Stimulated activated CD8-positive, alpha-beta memory T cell treated with anti-CD3 and anti-CD28 coated beads, Interleukin-7, amount 100 ng/mL, for 24 hours (primary cell): ENCODE results near the gene BCL2.

Source experiments
- DNase-seq: peaks from one replicate; pipeline ENCODE4 v3.0.0-alpha.2; 2020; ENCODE audit warnings: low read depth

BCL2 gene

GRCh38 chr18:63309422-63309821 is 10.1 kb downstream of the BCL2 start:
- DNase-seq: no peak

GRCh38 chr18:63307551-63308200 is 11.9 kb downstream of the BCL2 start:
- DNase-seq: no peak

GRCh38 chr18:63306819-63307550 is 12.6 kb downstream of the BCL2 start:
- DNase-seq: no peak

GRCh38 chr18:63306249-63306648 is 13.3 kb downstream of the BCL2 start:
- DNase-seq: no peak

DNA sequence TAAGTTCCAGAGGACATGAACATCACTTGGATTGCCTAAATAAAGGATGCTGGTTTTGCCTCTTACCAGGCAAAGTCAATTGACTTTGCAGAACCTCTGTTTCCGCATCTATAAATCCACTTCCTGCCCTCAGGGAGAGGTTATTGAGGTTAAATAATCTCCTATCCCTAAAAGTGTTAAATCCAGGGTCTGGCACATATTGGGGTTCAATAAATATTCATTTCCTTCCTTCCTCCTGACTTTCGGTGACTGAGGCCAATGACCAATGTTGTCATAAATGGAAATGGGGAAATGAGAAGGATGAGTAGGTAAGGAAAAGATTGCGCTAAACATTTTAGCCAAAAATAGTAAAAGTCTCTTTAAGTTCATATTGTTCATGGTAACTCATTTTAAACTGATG is 16.0 kb downstream of the BCL2 start:
- no peak for DNase-seq

DNA sequence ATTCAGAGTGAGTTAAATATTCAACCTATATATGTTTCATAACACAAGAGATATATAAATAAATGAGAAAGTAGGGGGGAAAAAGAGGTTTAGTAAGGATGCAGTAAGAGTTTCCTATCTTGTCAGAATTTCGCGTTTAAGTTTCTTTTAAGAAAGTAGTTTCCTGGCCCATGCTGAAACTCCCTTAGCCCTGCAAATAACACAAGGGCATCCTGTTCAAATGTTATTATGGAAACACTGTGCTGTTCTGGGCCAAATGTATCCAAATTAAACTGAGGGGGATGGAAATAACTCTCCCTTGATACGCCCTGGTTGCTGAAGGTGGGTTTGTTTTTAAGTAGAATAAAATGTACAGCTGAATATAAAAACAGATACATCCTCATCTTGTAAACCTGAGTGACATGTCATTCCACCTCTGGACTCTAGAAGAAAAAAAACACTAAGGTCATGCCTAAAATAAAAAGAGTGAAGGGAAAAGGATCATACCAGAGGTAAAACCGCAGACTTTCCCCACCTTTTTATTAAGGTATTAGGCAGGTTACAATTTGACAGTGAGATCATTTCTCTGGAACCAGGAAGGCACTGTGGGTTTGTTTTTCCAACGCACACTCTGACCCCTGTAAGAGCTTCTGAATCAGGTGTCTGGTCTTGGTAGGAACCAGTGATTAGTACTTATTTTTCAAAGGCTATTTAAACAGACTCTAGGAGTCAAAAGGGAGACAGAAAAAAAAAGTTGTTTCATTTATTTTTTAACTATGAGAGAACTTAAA is 16.7 kb downstream of the BCL2 start:
- no peak for DNase-seq

DNA sequence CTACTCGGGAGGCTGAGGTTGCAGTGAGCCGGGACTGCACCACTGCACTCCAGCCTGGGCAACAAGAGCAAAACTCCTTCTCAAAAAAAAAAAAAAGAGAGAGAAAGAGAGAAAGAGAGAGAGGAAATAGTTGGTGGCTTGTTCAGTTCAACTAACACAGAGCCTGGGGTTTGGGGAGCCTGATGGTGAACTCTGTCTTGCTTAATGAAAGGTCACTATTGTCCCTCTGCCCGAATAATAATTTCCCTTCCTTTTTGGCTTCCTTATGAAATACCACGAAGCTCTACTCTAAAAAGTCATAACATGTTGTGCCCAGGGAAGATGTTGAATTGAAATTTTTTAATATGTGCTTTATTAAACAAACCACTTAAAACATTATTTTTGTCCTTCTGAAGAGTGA is 17.3 kb downstream of the BCL2 start:
- no peak for DNase-seq

- DNase-seq: no peak
Measured at GRCh38 chr18:63301434-63301833, 18.1 kb downstream of the BCL2 start.

DNA sequence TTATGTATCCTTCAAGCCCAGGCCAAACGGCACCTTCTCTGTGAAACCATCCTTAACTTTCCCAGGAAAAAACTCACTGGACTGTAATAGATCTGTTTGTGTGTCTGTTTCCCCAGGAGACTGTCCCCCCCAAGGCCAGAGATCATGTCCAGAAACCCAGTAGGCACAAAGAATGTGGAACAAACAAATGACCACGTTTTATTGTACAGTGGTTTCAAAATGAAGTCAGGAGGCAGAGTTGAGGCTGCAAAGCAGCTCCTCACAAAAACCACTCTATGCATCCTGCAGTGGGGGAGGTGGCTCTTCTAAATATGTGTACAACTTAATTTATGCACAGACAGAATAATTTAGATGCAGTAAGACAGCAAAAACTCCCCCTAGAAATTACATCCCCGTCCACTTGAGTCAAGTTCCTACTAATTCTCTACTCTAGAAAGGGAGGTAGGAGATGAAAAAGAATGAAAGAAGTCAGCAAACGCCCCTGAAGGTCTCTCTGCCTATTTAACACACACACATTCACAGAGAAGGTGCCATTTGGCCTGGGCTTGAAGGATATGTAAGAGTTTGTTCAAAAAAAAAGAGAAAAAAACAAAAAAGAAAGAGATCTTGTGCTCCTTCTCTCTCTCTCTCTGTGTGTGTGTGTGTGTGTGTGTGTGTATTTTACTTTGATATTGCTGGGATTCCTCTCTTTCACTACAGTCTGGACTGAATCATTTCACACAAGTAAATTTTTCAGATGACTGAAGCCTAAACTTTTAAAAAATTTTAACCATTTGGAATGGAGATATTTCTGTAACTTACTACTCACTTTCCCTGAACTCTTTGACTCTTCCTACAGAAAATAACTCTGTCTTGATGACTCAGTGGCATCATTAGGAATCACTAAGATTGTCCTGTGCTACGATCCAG is 19.5 kb downstream of the BCL2 start:
- no peak for DNase-seq

DNA sequence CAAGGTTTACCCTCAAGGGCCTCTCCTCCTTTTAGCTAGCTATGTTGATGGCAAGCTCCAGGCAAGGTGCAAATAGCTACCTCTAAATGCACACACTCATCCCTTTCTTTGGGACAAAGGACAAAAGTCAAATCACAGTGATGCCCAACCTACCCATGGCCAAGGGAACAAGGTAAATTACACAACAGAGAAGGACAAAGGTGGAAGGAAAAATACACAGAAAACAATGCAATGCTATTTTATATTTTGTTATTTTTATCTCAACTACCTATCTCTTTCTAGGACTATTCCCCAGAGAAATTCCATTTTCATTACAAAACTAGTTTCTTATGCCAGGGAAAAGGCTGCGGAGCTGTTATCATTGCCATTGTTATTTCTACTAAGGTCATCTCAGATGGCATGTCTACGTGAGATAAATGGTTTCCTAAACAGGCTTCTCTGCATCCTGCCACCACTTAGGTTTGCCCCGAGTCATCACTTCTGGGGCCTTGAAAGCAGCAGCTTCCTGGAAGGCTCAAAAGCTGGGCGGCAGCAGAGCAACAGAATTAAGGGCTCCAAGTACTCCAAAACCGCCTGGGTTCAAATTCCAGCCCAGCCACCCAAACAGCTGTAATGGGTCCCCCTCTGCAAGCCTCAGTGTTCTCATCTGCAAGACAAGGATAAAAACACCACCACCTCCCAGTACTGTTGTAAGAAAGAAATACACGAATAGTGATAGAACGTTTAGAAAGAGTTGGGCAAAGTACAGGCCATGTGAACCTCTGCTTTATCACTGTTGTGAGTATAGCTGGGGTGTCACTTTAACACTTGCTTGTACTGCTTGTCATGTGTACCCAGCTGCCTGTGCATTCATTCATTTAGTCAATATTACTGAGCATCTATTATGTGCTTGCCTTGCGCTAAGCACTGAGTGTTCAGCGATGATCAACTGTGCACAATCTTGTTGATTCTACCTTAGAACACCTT is 20.9 kb downstream of the BCL2 start:
- no peak for DNase-seq

GRCh38 chr18:63297687-63298399 is 21.7 kb downstream of the BCL2 start:
- no peak for DNase-seq

DNA sequence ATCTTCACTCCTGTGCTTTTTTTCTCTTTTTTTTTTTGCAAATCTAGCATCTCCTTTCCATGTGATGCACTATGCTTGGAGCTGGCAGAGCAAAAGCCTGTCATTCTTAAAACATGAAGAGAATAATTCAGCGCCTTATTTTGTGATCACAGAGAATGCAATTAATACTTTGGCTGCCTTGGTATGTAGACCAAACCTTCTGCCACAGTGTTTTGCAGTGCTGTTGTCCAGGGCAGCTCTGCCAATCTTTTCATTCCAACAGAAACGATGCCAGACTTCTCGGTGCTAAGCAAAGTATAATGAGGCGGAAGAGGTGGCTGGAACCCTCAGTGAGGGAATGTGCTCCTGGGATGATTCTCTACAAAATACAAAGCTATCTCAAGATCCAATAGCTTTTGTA is 25.6 kb downstream of the BCL2 start:
- DNase-seq: no peak

DNA sequence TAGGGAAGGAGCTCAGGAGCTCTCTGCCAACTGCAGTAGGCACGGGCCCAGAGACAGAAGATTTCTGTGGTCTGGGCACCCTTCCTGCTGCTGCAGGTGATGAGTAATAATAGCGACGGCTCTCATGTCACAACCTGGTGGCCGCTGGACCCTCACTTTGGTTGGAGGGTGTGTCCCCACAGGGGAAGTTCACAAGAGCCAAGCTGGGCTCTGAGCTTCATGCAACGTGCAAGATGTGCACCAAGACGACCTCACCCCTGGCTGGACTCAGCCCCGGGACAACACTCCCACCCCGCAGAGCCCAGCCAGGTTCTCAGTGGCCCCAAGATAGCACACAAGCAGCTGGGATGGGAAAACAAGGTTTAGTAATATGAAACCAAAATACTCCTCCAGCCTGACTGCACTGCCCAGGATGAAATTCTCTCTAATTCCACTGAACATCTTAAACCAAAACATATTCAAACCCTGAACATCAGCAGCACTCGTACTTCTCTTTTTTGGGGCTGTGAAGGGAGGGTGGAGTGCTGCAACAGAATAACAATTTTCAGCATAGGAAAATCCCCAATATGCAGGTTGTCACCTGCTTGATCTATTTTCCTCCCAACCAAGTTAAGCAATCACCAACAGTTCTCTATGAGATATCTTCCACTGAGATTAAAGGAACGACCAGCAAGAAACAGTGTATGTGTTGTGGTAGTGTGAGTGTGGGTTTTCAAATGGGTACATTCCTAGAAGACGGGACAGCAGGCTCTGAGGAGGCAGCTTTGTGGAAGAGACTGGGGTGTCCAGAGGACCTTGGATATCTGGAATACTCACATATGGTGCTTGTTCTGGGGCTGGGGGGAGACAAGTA is 26.5 kb downstream of the BCL2 start:
- no peak for DNase-seq

DNA sequence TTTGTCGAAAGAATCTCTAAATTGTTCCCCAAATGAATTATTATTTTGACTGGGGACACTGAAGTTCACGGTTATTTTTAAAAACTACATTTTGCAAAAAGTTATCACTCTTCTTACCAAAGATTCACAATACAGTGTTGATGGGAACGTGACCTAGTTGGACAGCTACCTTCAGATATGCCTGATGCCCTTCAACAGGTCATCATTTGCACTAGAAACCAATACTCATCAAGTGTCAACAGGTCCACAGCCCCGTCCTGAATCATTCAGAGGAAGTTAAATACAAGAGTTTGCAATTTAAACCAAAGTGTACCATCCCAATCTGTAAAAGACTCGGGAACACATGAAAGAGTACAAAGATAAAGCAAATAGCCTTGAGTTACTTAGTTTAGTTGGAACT is 28.3 kb downstream of the BCL2 start:
- DNase-seq: no peak

GRCh38 chr18:63290821-63291200 is 28.8 kb downstream of the BCL2 start:
- no peak for DNase-seq

- no peak for DNase-seq
Measured at GRCh38 chr18:63290166-63290820, 29.3 kb downstream of the BCL2 start.

DNA sequence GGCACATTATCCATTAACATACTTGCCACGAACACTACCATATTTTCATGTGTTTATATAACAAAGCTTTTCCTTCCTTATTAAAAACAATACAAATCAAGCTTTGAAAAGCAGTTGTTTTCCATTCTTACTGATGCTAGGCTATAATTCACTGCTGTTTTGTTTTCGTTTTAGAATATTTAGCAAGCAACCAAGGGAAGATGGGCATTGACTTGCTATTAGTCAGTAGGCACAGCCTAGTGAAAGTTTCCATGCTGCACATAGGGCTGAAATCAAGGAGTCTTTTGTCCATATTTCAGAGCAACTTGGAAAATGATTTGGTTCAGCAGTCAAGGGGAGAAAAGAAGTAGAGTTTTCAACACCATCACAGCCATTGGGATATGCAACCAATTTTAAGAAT is 31.3 kb downstream of the BCL2 start:
- DNase-seq: no peak

- no peak for DNase-seq
Measured at GRCh38 chr18:63287691-63288220, 31.8 kb downstream of the BCL2 start.

- no peak for DNase-seq
Measured at GRCh38 chr18:63286926-63287325, 32.6 kb downstream of the BCL2 start.
